Measurements from ENCODE around the gene ARFIP1. TPM values are rescaled to one million over a fixed set of nuclear protein-coding genes. Genes with fewer than 3 reads are reported as not detected.

Gene ARFIP1
- 49.3 and 61.3 TPM in 2 replicates for total RNA-seq

- TF ChIP-seq CTCF (IDR thresholded peaks at IDR 0.05; ENCODE audit: insufficient read depth, low read depth, low read length): peak; percentile 20
- peak; percentile 97 for DNase-seq (ENCODE audit: low read depth)
- H3K4me3 ChIP-seq (ENCODE audit: low read depth, low read length): peak within 1 kb of the TSS; percentile 91
Measured at GRCh38 chr4:152779513-152780266, at the start of gene ARFIP1, which contains the start of gene TIGD4. Gene ARFIP1, plus strand, starts transcription at chr4:152779954. Its CDS starts 49,680 bp downstream, at chr4:152829634. Gene TIGD4, minus strand, starts transcription at chr4:152779730. Its CDS starts 8,726 bp downstream, at chr4:152771004.

DNA sequence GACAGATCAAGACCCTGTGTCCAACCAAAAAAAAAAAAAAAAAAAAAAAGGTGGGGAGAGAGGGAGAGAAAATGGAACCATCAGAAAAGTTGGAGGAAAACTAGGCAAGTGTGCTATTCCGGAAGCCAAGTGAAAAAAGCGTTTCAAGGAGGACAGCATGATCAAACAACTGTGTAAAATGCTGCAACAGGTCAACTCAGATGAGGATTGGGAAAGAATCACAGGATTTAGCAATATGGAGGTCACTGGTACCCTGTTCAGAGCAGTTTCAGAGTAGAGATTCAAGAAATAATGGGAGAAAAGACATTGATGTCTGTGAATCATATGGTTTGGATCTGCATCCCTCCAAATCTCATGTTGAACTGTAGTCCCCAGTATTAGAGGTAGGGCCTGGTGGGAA is 47.8 kb upstream of the ARFIP1 start:
- DNase-seq (ENCODE audit: low read depth): no peak
- H3K4me3 ChIP-seq (ENCODE audit: low read depth, low read length): no peak overlapping the region
- TF ChIP-seq CTCF (IDR thresholded peaks at IDR 0.05; ENCODE audit: insufficient read depth, low read depth, low read length): no peak

GRCh38 chr4:152734015-152734698 is 45.6 kb upstream of the ARFIP1 start:
- H3K4me3 ChIP-seq (ENCODE audit: low read depth, low read length): no peak overlapping the region
- no peak for TF ChIP-seq CTCF (IDR thresholded peaks at IDR 0.05; ENCODE audit: insufficient read depth, low read depth, low read length)
- DNase-seq (ENCODE audit: low read depth): no peak

GRCh38 chr4:152734699-152735050 is 45.1 kb upstream of the ARFIP1 start:
- DNase-seq (ENCODE audit: low read depth): no peak
- H3K4me3 ChIP-seq (ENCODE audit: low read depth, low read length): no peak overlapping the region
- no peak for TF ChIP-seq CTCF (IDR thresholded peaks at IDR 0.05; ENCODE audit: insufficient read depth, low read depth, low read length)

GRCh38 chr4:152735396-152735859 is 44.3 kb upstream of the ARFIP1 start:
- peak; percentile 27 for DNase-seq (ENCODE audit: low read depth)
- H3K4me3 ChIP-seq (ENCODE audit: low read depth, low read length): no peak overlapping the region
- TF ChIP-seq CTCF (IDR thresholded peaks at IDR 0.05; ENCODE audit: insufficient read depth, low read depth, low read length): peak; percentile 62

- no peak for TF ChIP-seq CTCF (IDR thresholded peaks at IDR 0.05; ENCODE audit: insufficient read depth, low read depth, low read length)
- no peak overlapping the region for H3K4me3 ChIP-seq (ENCODE audit: low read depth, low read length)
Measured at GRCh38 chr4:152735906-152736305, 43.8 kb upstream of the ARFIP1 start.

More at GRCh38 chr4:152735906-152736305, 43.8 kb upstream of the ARFIP1 start:
- no peak for DNase-seq (ENCODE audit: low read depth)
